Right lobe of liver (tissue), 6 donors: Measurements from ENCODE around the gene GIMAP1. TPM values are rescaled to one million over a fixed set of nuclear protein-coding genes. Genes with fewer than 3 reads are reported as not detected.

ENCODE experiments used
- ATAC-seq, 4 donors: fragments of 200-7000 bp; cut with Tn5 transposase; one replicate each; pipeline ENCODE4 v1.9.1; 2020; ENCODE audit warnings: mild to moderate bottlenecking in 4 of 4, moderate library complexity in 4 of 4
- DNase-seq, 3 donors: peaks; one replicate each; pipeline ENCODE4 v3.0.0-alpha.2; 2020
- H3K27ac ChIP-seq, 3 donors: fragments of 200-600 bp; one replicate each; pipeline ENCODE4 v1.8.0; 2022
- H3K27me3 ChIP-seq, 2 donors: fragments of 200-600 bp; one replicate each; pipeline ENCODE4 v1.8.0; 2022
- H3K36me3 ChIP-seq, 4 donors: fragments of 200-600 bp; sonication (generic) in 1 of 4; one replicate each; pipeline versions ENCODE4 v1.5.1 to v1.8.0; 2017 to 2022; ENCODE audit warnings: control low read depth in 1 of 4
- H3K4me1 ChIP-seq, 4 donors: fragments of 200-600 bp; sonication (generic) in 1 of 4; one replicate each; pipeline versions ENCODE4 v1.5.1 to v1.8.0; 2017 to 2022; ENCODE audit warnings: control low read depth in 1 of 4
- H3K4me3 ChIP-seq, 3 donors: fragments of 200-600 bp; one replicate each; pipeline ENCODE4 v1.8.0; 2022
- H3K9me3 ChIP-seq, 4 donors: fragments of 200-600 bp; sonication (generic) in 1 of 4; one replicate each; pipeline versions ENCODE4 v1.5.1 to v1.8.0; 2017 to 2022; ENCODE audit warnings: control low read depth in 1 of 4
- POLR2A ChIP-seq: fragments of 450-650 bp; IDR thresholded peaks from one replicate; pipeline ENCODE4 v1.6.1; 2017; ENCODE audit warnings: antibody characterized with exemption, mild to moderate bottlenecking
- WGBS: methylation state at CpG from one replicate; pipeline ENCODE4 v1.1.6; 2018; ENCODE audit warnings: low coverage, low lambda C conversion rate; ENCODE audit not compliant: insufficient coverage; ENCODE audit errors: missing lambda C conversion rate; 5-methylcytosine and 5-hydroxymethylcytosine counted together
- intact Hi-C, 2 donors: fragments of 100-400 bp; cut with DNase I; formaldehyde crosslinking; loops; one replicate each; pipeline versions ENCODE4 v1.11.2 to v1.14.1; 2022
- total RNA-seq, 6 experiments: library from RNA; depleted of rRNA in 2 of 6; stranded (reverse); fragments of >200 nt in 2 of 6; fragmentation: NEBNext Ultra II Directional in 3 of 6; extraction: Animal tissue kit (Norgen Biotek cat#: 25700) in 3 of 6; gene quantifications; one replicate each; pipeline versions ENCODE4 v1.1.0 to v1.2.4, GENCODE V29; 2016 to 2023
- TF ChIP-seq, protein P1 (sequence below), 4 donors: fragments of 200-600 bp in 3 of 4; fragments of 450-650 bp in 1 of 4; IDR thresholded peaks; one replicate each; pipeline versions ENCODE4 v1.5.1 to v1.8.0; 2016 to 2022; ENCODE audit warnings: antibody characterized with exemption in 4 of 4, mild to moderate bottlenecking in 2 of 4
- donor health status: DM: no; HTN: yes; CAD: no.
- donor health status: DM: no; HTN: no; CAD: no.
- donor health status: DM: no; HTN: no; CAD: no.
- donor health status: DM: no; HTN: yes; CAD: no.
- donor health status: DM: no; HTN: yes; CAD: no.

GIMAP1 gene
- total RNA-seq, 6 experiments from 2014 or later = 0.73 to 2.4 (median 1.8) TPM

DNA sequence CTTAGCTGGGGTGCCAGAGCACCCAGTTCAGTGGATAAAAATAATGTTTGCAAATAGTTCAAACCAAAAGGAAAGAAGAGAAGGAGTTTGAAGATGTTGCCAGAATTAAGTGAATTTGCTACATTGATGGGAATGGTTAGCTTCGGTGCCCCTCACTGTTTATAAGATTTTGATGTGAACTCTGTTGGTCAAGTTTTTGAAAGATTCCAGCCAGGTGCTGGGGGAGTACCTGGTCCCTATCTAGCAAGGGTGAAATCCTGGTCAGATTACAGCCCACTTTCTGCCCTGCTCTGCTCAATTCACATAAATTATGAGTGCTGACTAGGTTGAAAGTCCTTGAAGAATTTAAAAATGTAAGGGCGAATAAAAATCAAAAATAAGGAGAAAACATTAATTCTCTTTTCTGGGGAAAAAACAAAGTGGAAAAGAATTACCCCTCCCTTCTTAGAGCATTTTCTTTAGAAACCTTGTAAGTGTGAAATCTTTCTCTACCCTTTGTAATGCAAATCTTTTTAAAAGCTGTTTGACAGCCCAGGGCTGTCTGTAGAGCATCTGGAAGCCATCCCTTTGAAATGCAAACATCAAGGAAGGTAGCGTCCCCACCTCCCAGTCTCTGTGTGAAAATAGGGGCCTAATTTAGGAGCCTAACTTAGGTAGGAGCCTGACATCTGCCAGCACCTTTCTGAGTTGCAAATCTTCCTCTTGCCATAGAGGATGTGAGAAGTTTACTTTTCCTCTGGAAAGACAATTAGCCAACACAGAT lies 19.4 kb downstream of the GIMAP1 start:
- no peak for DNase-seq
- no peak overlapping the region for H3K27ac ChIP-seq
- no peaks in the 10 kb centered on the region for H3K27me3 ChIP-seq
- H3K4me3 ChIP-seq = no peak overlapping the region
- H3K4me1 ChIP-seq = peaks cover 0 to 18% (median 3%) of the 10 kb centered on the region in 4 donors
- no peak for ATAC-seq
- no peaks in the 10 kb centered on the region for H3K9me3 ChIP-seq
- TF ChIP-seq, protein P1, sequence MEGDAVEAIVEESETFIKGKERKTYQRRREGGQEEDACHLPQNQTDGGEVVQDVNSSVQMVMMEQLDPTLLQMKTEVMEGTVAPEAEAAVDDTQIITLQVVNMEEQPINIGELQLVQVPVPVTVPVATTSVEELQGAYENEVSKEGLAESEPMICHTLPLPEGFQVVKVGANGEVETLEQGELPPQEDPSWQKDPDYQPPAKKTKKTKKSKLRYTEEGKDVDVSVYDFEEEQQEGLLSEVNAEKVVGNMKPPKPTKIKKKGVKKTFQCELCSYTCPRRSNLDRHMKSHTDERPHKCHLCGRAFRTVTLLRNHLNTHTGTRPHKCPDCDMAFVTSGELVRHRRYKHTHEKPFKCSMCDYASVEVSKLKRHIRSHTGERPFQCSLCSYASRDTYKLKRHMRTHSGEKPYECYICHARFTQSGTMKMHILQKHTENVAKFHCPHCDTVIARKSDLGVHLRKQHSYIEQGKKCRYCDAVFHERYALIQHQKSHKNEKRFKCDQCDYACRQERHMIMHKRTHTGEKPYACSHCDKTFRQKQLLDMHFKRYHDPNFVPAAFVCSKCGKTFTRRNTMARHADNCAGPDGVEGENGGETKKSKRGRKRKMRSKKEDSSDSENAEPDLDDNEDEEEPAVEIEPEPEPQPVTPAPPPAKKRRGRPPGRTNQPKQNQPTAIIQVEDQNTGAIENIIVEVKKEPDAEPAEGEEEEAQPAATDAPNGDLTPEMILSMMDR (IDR thresholded peaks at IDR 0.05) = no peak
- TF ChIP-seq POLR2A = no peak
- WGBS = 84% methylated on average over 3 of the region's 3 CpGs
- no peaks in the 10 kb centered on the region for H3K36me3 ChIP-seq
- intact Hi-C loops = no loop called here

DNA sequence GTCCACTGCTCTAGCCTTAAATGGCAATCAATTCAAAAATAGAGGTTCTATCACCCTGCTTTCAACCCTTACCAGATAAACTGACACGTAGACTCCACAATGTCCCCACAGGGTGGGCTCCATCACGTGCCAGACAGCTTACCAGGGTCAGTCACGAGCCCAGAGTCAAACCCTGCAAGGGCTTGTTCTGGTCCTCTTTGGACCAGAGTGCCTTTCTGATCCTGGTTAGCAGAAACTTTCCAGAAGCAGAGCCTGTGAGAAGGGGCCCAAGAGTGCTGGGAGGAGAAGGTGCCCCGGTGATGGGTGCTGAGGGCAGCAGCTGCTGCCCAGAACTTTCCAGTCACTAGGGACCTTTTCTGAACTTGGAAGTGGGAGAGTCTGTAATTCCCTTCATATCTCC lies 20.5 kb downstream of the GIMAP1 start:
- H3K27ac ChIP-seq = peak overlapping the region; percentile 30 to 64 (median 63)
- TF ChIP-seq POLR2A = no peak
- TF ChIP-seq, protein P1 (IDR thresholded peaks at IDR 0.05) = no peak
- DNase-seq (no peak), ATAC-seq (no peak)
- H3K4me3 ChIP-seq = peak overlapping the region; percentile 37 to 48 (median 42)
- peaks cover 0 to 18% (median 3%) of the 10 kb centered on the region in 4 donors for H3K4me1 ChIP-seq
- intact Hi-C loops = no loop called here
- no peaks in the 10 kb centered on the region for H3K9me3 ChIP-seq
- 63% methylated on average over 4 of the region's 4 CpGs for WGBS
- no peaks in the 10 kb centered on the region for H3K27me3 ChIP-seq
- no peaks in the 10 kb centered on the region for H3K36me3 ChIP-seq

DNA sequence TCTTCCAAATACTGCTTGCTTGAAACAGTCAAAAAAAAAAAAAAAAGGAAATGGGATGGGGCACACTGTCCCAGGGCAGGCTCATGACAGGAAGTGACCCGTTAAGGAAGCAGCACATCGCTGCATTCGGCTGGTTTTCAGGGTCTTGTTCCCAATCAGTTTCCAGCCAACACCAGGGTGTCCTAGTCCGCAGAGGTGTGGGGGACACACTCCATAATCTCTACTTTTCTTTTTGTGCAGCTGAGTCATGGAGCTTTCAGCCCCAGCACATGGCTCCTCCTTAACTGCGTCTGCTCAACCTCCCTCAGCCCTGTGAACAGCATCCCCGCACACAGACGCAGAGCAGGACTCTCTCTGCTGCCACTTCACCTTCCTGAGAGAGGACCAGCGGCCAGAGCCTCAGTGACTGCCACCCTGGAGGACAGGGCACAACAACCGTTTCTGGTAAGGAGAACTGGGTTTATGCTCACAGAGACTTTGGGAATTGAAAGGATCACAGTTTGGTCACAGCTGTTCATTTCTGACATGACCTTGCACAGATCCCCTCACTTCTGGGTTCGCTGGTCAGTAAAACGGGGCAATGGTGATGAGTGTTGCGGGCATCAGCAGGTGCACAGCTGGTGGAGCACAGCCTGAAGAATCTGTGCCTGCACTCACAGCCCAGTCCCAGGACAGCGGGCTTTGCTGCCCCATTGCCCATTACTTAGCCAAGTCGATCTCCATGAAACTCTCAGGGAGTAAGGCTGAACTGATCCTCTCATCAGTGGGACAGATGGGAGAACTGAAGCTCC lies 21.0 kb downstream of the GIMAP1 start, which contains the start of gene GIMAP5:
Gene GIMAP5, plus strand, starts transcription at position 154 of the 791 bp plus-strand sequence. CDS start 3,467 bp downstream, outside the sequence.
- peak; percentile 44 to 65 (median 55) for ATAC-seq
- Histone ChIP-seq H3K27me3 (no peaks in the 10 kb centered on the region), H3K4me1 (peaks cover 0 to 18% (median 3%) of the 10 kb centered on the region in 4 donors), H3K27ac (peak within 1 kb of the TSS; percentile 30 to 85 (median 63)), H3K9me3 (no peaks in the 10 kb centered on the region), H3K36me3 (no peaks in the 10 kb centered on the region), H3K4me3 (peak within 1 kb of the TSS; percentile 37 to 48 (median 42))
- no peak for DNase-seq
- TF ChIP-seq, protein P1 (IDR thresholded peaks at IDR 0.05) = no peak
- peak; percentile 42 for TF ChIP-seq POLR2A
- intact Hi-C loops = no loop called here
- 49% methylated on average over 5 of the region's 14 CpGs for WGBS

DNA sequence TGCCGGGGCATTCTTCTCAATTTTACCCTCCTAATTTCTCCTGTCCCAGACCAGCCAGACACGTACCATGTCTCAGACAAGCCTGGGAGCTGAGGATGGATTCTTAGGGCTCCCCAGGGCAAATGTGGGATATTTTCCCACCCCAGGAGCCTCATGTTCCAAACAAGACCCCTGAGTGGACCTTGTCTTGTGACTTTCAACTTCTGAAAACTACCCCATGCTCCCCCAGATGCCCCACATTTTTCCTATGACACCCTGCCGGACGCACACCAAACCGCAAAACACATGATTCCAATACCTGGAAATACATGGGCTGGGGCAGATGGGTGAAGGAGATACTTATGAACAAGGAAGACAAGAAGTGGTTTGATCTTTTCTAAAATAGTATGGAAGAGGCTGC lies 21.7 kb downstream of the GIMAP1 start:
- DNase-seq (no peak), ATAC-seq (no peak)
- no peaks in the 10 kb centered on the region for H3K9me3 ChIP-seq
- H3K4me1 ChIP-seq = peaks cover 0 to 18% (median 3%) of the 10 kb centered on the region in 4 donors
- intact Hi-C loops = no loop called here
- H3K36me3 ChIP-seq = no peaks in the 10 kb centered on the region
- peak overlapping the region; percentile 30 to 85 (median 63) for H3K27ac ChIP-seq
- no peak for TF ChIP-seq POLR2A
- TF ChIP-seq, protein P1 (IDR thresholded peaks at IDR 0.05) = no peak
- H3K27me3 ChIP-seq = no peaks in the 10 kb centered on the region
- 75% methylated on average over 4 of the region's 5 CpGs for WGBS
- peak overlapping the region; percentile 37 to 48 (median 42) for H3K4me3 ChIP-seq
